Ishikawa (cell line): ENCODE measurements around the gene NDUFA3.

Source experiments
- CEBPB ChIP-seq: IDR thresholded peaks from 2 replicates; pipeline ENCODE4 v1.6.1; 2012
- EP300 ChIP-seq: IDR thresholded peaks from 2 replicates; pipeline ENCODE4 v1.6.1; 2012; ENCODE audit warnings: borderline replicate concordance
- FOXM1 ChIP-seq: IDR thresholded peaks from 2 replicates; pipeline ENCODE4 v1.6.1; 2012; ENCODE audit warnings: low read depth, borderline replicate concordance
- MAX ChIP-seq: IDR thresholded peaks from 2 replicates; pipeline ENCODE4 v1.6.1; 2012
- RAD21 ChIP-seq: IDR thresholded peaks from 2 replicates; pipeline ENCODE4 v1.6.1; 2012; ENCODE audit warnings: low read depth
- REST ChIP-seq: IDR thresholded peaks from 2 replicates; pipeline ENCODE4 v1.6.1; 2012; ENCODE audit warnings: low read depth, mild to moderate bottlenecking
- TAF1 ChIP-seq: IDR thresholded peaks from 2 replicates; pipeline ENCODE4 v1.6.1; 2012; ENCODE audit warnings: low read depth, mild to moderate bottlenecking
- TCF12 ChIP-seq: IDR thresholded peaks from 2 replicates; pipeline ENCODE4 v1.6.1; 2012; ENCODE audit warnings: low read depth
- TEAD4 ChIP-seq: IDR thresholded peaks from 2 replicates; pipeline ENCODE4 v1.6.1; 2012
- USF1 ChIP-seq: IDR thresholded peaks from 2 replicates; pipeline ENCODE4 v1.6.1; 2012
- YY1 ChIP-seq: IDR thresholded peaks from 2 replicates; pipeline ENCODE4 v1.6.1; 2012; ENCODE audit warnings: low read depth
- ZBTB7A ChIP-seq: IDR thresholded peaks from 2 replicates; pipeline ENCODE4 v1.6.1; 2012; ENCODE audit warnings: low read depth

GRCh38 chr19:54095136-54095858 lies 7.4 kb upstream of the NDUFA3 start:
- TF ChIP-seq YY1 (no peak), USF1 (no peak), TAF1 (no peak), EP300 (no peak), MAX (no peak), REST (no peak), RAD21 (no peak), FOXM1 (no peak), ZBTB7A (no peak), TEAD4 (no peak), CEBPB (no peak), TCF12 (no peak)
